SH-SY5Y (cell line): ENCODE measurements around the gene SLCO3A1.

Experiments
- GATA2 ChIP-seq: IDR thresholded peaks from 2 replicates; pipeline ENCODE4 v1.6.1; 2011; ENCODE audit warnings: mild to moderate bottlenecking, low read depth, low read length
- GATA3 ChIP-seq: IDR thresholded peaks from 2 replicates; pipeline ENCODE4 v1.6.1; 2011; ENCODE audit warnings: low read depth, mild to moderate bottlenecking, low read length, moderate library complexity

GRCh38 chr15:91891788-91892345 is 38.4 kb downstream of the SLCO3A1 start:
- TF ChIP-seq GATA2 (no peak), GATA3 (no peak)
